HG03025 (cell line): ENCODE data around the gene UBE2E3.
A peak's percentile ranks its signal among the peaks of the same experiment; 100 is the strongest.

Experiments used
- ATAC-seq: cut with Tn5 transposase; IDR thresholded peaks from one replicate; pipeline ENCODE4 v1.9.1; 2021; ENCODE audit warnings: mild to moderate bottlenecking, moderate library complexity; ENCODE audit not compliant: unreplicated experiment, low FRiP score

UBE2E3 gene

DNA sequence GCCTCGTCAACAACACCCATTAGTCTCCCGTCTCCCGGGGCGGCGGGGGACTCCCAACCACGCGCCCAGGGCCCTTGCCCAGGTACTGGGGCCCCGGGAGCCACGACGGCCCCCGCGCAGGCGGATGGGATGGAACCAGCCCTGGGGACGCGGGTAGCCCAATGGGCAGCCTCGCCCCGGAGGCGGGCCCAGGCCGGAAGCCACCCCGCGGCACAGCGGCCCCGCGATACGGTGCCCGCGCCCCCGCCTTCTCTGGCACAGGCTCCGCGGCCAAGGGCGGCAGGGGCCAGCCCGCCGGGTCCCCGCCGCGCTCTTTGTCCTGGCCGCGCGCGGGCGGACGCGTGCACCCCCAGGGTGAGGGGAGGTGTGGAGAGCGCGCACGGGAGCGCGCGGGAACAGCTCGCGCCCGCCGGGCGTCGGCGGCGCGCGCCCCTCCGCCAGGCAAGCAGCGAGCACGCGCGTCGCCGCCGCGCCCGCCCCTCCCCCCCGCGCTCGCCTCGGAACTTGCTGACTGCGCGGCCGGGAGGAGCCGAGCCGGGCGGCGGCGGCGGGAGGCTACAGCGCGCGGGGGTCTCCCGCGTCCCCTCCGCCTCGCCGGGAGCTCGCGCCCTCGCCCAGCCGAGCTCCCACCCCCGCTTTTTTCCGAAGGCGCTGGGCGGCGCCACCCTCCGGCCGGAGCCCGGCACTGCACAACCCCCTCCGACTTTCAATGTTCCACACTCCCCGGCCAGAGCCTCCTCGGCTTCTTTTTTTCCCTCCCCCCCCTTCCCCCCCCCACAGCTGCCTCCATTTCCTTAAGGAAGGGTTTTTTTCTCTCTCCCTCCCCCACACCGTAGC is at the start of gene UBE2E3:
Gene UBE2E3, plus strand, starts transcription at position 500 of the 837 bp plus-strand sequence. CDS start 1,438 bp downstream, outside the sequence.
- ATAC-seq: peak; percentile 68

DNA sequence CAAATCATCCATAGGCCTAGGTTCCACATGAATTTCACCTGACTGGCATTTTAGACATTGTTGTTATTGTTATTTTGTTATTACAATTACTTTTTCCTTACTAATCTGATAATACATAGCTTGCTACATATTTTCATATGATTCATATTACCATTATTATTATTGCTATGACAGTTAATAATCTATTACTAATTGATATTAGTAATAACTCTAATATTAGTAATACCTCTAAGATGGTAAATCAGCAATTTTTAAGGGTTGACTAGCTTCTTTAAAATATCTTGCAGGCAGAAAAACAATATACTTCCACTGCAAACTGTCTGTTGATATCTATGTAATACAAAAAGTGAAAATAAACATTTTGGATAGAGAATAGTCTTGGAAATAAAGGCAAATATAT is 48.6 kb upstream of the UBE2E3 start:
- ATAC-seq: no peak

DNA sequence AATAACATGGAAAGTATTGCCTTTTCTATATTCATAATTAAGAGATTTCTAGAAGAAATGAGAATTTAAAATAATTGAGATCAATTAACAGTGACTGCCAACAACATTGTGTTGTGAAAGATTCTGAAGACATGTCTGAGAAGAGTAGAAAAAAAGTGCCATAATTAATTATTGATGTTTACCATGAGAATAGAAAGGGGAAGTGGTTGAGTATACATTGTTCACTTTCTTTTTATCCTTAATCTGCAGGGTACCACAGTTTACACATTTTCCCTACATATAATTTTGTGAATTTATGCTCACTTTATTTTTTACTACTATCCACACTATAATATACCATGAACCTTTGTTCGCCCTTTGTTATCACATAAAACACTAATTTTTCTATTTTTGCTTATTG is 47.1 kb upstream of the UBE2E3 start:
- no peak for ATAC-seq

DNA sequence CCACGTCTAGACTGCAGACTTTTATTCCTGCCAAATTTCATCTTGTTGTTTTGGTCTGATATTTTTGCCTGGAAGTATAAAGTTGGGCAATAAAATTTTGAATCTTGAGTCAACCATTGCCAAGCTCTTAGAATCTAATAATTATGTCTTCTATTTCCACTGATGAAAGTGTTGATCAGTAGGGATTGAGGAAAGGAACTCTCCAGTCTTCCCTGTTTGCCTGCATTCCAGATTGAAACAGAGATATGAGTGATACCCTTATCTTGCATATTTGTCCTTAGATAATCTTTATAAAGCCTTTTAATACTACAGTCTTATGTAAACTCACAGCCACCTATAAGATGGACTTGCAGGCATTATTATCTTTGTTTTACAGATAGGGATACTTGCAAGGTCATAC is 45.5 kb upstream of the UBE2E3 start:
- no peak for ATAC-seq

DNA sequence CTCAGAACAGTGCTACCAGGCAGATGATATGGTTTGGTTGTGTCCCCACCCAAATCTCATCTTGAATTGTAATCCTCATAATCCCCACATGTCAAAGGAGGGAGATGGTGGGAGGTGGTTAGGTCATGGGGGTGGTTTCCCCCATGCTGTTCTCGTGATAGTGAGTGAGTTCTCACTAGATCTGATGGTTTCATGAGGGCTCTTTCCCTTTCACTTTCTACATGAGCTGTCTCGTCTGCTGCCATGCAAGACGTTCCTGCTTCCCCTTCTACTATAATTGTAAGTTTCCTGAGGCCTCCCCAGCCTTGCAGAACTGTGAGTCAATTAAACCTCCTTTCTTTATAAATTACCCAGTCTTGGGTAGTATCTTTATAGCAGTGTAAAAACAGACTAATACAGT is 42.9 kb upstream of the UBE2E3 start:
- ATAC-seq: peak; percentile 70

DNA sequence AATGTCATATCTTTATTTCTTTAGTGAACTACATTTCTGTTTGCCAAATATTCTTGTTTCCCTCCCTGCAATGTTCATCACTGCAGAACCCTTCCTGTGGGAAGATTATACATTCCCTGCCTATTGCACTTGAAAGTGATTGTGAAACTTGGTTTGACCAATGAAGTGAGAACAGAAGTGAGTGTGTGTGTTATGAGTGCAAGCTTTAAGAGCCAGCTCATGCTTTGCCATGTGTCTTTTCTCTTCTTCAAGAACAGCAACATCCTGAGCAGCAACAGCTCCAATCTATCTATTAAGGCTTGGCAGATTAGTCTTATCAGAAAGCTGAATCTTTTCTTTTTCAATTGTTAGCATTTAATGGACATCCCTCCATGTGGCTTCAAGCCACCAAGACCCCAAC is 42.0 kb upstream of the UBE2E3 start:
- ATAC-seq: no peak

DNA sequence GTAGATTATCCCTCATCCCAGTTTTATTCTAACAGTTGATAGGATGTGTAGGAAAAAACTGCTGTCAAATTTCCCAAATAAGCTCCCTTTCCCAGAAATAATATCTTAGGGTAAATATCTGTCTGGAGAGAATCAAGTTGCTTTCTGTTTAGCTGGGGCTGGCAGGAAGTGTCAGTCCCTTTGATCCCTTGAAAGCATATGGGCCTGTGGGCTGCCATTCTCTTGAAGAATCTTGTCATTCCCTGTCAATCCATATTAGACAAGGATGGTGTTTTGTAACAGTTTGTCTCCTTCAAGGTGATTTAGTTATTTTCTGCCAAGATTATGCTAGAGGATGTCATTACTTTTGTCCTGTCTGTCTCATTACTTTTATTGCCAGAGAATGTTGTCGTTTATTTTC is 37.1 kb upstream of the UBE2E3 start:
- no peak for ATAC-seq

DNA sequence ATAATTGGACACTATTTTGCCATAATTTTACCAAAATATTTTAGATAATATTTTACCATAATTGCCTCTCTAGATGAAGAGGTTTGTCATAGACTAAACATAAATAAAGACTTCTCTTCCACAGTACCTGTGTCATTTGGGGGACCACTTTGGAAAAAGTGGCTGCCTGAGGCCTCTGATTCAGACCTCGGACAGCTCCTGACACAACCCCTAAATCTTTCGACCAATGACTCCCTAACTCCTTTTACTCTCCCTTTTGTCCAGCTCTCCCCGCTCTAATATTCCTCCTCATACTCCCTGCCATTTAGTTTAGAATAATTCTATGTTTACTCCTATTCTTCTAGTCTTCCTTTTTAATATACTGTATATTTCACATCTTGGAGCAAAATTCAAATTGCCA is 36.0 kb upstream of the UBE2E3 start:
- ATAC-seq: no peak

DNA sequence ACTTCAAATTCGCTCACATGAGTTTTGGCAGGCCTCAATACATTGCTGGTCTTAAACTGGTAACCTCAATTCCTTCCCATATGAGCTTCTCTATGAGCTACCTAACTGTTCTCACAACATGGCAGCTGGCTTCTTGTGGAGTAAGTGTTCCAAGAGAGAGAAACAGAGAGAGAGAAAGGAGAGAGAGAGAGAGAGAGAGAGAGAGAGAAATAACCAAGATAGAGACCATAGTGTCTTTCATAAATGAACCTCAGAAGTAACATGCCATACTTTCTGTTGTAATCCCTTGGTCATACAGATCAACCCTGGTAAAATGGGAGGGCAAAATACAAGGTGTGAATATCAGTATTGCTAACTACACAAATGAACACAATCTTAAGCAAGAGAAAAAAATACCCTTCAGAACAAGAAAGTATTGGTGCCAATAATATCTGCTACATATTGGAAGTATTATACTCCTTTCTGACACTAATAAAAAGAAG is 33.2 kb upstream of the UBE2E3 start:
- no peak for ATAC-seq

DNA sequence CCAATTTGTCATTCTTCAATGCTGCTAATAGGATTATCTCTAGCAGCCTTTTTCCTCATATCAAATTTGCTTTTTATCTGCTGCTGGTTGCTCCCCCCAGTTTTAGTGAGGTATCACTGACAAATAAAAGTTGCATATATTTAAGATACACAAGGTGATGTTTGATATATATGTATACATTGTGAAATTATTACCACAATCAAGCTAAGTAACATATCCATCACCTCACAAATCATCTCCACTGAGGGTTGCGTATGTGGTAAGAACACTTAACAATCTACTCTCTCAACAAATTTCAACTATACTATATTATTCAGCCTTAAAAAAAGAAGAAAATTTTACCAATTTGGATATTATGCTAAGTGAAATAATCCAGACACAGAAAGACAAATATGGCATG is 30.5 kb upstream of the UBE2E3 start:
- ATAC-seq: no peak

DNA sequence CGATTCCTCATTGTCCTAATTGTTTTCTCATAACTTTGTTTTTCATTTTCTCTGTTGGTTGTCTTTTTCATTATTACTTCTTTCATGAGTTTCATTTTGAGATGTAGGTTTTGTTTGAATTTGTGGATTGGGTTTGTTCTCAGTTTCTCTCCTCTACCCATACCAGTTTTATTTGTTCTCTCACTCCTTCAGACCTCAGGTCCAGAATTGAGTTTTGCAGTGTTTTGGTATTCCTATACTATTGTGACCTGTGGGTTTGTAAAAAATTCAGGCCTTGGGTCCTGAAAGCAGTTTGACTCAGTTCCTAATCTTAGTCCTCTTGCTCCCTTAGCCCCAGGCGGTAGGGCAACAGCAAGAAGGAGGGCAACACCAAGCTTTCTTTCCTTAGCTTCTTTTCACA is 28.3 kb upstream of the UBE2E3 start:
- peak; percentile 65 for ATAC-seq

DNA sequence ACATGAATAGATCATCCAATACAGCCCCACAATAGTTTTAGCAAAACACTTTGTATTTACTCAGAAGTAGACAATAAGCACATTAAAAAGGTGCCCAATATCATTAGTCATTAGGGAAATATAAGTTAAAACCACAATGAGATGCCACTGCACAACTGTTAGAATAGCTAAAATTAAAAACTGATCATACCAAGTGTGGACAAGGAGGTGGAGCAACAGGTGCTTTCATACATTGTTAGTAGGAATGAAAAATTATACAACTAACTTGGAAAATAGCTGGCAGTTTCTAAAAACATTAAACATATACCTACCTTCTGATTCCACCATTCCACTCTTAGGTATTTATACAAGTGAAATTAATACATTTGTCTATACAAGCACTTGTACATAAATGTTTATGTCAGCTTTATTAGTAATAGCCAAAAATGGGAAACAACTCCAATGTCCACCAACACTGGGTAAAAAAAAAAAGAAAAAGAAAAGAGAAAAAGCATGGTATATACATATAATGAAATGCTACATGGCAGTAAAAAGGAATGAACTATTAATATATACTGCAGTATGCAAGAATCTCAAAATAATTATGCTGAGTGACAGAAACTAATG is 27.6 kb upstream of the UBE2E3 start:
- ATAC-seq: no peak

DNA sequence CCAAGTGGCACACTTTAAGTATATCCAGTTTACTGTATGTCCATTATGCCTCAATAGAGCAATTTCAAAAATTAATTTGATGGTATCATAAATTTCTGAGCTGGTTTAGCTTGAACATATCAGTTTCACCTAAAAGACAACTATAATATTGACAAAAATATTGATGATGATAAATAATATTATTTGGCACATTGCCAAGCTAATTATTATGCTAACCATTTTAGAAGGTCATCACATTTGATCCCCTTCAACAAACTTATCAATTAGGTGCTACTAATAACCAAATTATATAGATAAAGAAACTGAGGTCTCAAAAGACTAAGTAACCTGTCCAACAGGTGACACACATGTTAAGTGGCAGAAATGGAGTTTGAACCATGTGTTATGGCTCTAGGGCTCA is 26.9 kb upstream of the UBE2E3 start:
- ATAC-seq: no peak

DNA sequence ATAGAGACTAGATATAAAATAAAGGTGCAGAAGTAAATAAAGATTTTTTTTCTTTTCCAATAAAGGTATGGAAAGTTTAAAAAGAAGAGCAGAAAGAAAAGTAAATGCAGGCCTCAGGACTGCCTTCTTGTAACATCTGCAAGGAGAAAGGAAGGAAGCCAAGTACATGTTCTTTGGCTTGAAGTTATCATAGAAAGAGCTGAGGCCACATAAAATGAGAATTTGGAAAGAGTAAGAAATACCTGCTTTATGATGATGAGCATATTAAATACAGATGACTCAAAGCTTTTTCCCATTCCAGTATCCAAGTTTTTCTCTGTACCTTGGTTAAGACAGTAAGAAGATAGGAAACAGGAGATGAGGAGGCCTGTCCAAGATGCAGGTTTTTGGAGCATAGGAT is 25.3 kb upstream of the UBE2E3 start:
- no peak for ATAC-seq

DNA sequence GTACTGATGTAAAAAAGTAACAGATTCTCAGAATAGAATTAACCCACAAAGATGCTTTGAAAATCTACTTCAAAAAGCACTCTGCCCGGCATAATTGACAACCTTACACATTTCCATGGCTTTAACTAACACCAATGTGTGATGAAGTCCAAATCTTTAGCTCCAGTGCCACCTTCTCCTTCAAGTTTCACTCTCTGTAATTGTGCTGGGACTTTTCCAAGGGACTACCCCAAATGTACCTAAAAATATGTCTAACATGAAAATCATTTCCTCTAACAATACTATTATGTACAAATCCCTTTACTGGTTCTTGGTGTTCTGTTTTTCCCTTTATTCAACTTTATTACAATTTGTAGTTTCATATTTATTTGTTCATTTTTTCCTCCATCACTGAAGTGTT is 20.6 kb upstream of the UBE2E3 start:
- no peak for ATAC-seq

DNA sequence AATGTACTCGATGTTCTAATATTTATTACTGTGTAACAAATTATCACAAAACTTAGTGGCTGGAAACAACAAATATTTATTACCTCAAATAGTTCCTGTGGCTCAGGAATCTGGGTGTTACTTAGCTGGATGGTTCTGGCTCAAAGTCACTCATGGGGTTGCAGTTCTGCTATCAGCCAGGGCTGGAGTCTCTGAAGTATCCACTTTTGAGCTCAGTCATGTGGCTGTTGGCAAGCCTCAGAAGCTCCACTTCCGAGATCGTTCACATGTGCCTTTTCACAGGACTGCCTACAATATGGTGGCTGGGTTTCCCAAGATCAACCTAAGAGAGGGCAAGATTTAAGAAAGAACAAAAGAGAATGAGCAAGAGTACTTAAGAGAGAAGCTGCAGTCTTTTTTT is 19.4 kb upstream of the UBE2E3 start:
- ATAC-seq: no peak

DNA sequence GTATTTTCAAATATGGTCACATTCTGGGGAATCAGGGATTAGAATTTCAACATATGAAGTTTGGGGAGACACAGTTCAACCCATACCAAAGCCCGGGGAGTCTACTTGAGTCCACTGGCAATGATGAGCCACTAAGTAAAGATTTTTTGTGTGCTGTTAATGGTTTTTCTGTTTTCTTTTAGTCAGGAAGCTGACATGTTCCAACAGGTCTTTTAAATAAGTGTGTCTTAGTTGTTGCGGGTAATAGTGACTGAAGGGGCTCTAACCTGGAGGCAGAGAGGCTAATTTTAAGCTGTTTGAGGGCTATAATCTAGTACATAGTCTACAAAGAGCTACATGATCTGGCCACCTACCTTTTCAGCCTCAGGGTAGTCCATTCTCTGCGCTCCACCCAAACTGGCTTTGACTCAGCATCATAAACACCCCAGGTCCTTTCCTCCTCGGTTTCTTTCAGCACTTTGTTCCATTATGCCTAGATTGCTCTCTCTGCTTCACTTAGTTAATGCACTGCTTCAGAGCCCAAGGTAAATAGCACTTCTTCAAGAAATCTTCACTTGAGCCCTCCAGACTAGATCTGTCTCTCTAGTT is 17.6 kb upstream of the UBE2E3 start:
- ATAC-seq: no peak

DNA sequence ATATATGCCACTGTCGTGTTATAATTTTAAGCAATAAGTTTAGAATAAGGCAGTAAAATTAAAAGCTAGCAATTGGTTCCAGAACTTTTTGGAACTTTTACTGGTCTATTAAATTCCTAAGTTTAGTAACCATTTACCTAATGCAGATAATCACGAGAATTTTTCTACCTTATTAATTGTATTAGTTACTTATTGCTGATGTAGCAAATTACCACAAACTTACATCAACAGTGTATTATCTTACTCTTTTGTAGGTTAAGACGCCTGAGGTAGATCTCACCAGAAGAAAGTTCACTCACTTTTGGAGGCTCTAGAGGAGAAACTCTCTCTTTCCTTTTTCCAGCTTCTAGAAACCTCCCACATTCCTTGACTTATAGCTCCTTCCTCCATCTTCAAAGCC is 14.0 kb upstream of the UBE2E3 start:
- no peak for ATAC-seq

DNA sequence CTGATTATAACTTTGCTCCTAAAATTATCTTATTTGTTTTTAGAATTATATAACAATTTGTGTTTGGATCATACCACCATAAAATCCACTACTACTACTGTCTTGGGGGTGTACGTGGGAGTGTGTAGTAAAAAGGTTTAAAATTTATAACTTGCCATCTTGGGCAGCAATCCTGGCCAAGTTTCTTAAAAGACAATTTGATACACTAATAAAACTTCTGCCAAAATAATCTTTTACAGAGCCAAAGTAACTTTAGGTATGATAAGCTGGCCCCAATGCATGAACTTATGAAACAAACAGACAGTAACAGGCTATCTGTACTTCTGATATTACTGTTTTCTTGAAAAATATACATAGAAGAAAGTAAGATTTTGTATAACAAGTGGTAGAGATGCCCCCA is 11.3 kb upstream of the UBE2E3 start:
- ATAC-seq: no peak

DNA sequence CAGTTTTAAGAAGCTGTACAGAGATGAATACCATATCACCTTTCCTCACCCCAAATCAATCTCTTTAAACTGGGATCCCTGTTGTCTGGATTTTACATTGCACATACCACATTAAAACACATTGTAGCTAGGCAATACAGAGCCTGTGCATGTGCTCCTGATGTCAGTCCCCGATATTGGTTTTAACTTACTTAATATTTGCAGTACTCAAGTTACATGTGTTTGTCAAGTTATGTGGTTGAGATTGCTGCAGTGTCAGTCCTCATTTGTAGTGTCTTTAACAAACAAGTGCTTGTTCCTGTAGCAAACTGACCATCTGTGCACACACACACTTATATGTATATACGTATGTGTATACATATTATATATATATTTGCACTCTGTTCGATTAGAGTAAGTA is 10.4 kb upstream of the UBE2E3 start:
- ATAC-seq: no peak

DNA sequence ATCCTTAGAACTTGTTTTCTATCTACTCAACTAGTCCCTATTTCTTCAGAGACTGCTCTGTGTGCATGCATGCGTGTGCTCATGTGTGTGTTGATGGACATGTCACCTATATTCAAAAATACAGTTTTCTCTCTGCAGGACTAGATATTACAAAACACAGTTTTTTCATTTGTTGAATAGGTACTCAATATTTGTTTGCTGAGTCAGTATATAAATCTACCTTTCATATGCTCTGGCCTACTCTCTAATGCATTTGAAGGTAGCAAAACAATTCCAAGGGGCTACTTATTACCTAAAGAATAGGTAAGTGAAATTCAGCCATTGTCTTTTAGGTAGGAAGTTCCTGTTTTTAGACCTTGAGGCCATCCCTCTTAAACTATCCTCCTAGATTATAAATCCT is 8.6 kb upstream of the UBE2E3 start:
- no peak for ATAC-seq

DNA sequence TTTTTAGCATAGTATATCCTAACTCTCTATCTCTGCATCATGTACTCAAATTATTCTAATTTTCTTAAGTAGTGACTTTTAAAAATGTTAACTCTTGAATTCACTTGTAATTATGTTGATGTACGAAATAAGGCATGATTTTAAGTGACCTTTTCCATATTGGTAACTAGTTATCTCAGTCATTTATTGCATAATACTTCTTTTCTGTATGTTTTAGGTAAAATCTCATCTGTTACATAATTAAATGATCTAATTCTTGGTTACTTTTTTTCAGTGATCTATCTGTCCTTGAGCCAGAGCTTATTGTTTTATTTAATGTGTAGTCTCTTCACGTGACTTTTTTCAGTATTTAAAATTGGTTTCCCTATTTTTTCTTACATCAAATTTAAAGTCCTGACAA is 4.8 kb upstream of the UBE2E3 start:
- no peak for ATAC-seq
